HG03460 (cell line): ENCODE results near the gene RERE.

Experiments used
- ATAC-seq: cut with Tn5 transposase; IDR thresholded peaks from one replicate; pipeline ENCODE4 v1.9.1; 2021; ENCODE audit not compliant: unreplicated experiment

The RERE gene

DNA sequence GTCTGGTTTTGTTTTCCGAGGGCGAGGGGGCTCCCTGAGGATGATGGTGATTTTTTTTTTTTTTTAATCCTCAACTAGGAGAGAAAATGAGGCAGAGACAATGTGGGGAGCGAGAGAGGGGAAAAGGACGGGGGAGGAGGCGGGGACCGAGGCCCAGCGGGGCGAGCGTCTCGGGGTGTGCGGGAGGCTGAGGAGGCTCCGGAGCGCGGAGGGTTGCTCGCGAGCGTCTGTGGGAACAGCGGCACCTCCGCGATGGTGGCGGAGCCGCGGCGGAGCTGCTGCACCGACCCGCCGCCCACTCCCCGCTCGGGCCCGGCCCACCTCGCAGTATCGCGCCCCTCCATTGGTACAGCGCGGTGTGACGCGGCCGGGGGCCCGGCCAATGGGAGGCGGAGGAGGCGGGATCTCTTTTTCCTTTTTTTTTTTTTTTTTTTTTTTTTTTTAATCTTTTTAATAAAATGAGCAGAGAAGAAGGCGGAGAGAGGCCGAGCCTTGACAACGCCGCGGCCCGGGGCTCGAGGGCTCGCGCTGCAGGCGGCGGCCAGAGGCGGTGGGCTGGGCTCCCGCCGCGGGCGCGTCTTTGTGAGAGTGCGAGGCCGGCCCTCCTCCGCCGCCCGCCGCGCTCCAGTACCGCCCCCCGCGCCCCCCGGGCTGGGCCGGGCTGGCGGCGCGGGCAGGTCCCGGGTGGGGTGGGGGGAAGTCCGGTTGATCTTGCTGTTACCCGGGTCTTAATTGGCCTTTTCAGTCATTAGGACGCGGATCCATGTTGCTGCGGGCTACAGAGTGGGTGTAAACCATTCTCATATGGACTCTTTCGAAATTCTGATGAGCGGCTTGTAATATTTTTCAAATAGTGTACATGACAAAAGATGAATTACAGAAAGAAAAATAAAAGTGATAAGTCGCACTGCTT, at the start of gene RERE:
RERE (minus strand) TSS at position 229 of the 913 bp plus-strand sequence.
- peak; percentile 89 for ATAC-seq

DNA sequence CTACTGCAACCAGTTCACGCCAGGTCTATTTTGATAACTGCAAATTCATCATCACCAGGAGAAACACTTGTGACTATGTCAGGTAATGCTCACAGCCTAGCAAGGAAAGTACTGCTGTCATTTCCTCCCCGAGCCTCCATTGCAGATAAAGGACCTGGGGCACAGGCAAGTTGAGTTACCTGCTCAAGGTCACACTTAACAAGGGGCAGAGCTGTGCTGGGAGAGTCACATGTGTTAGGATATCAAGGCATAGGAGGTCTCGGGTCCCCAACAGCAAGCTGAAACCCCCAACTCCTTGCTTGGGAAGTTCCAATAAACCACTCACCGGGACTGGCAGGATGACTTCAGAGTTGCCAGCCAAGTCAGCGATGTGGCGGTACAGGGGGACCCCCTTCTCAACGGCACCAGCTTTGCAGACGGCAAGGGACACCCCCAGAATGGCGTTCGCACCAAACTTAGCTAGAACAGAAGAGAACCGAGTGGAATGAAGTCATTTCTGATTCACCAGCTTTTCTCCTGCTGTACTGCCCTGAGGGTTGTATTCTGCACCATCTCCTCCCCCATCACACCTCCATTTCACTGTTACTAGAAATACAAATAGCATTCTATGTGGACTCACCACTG, 49.5 kb upstream of the RERE start:
- no peak for ATAC-seq

GRCh38 chr1:8866173-8866791, 48.8 kb upstream of the RERE start:
- ATAC-seq: no peak

DNA sequence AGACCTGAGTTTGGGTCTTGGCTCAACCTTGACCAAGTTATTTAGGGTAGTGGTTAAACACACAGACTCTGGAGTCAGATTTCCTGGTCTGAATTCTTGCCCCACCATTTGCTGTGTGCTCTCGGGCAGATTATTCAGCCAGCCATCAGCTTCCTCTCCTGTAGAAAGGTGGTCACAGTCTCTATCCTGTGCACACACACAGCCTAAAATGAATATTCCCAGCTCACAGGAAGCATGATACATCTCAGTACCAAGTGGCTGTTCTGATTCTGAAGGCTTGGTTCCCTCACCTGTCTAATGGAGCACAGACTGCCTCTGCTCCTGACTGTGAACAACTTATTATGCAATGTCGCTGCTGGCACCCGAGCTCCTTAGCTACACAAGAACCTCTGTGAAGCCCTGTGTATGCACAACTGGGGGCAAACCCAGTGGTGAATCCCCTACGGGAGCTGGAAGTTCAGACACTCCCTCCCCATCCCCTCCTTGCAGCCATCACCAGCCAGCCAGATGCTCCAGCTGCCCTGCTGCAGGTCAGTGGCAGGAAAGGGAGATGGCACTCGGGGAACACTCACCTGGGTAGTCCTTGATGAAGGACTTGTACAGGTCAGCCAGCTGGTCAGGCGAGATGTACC, 47.4 kb upstream of the RERE start:
- no peak for ATAC-seq

- ATAC-seq: no peak
These were observed 46.4 kb upstream of the RERE start for GRCh38 chr1:8863794-8864233.

DNA sequence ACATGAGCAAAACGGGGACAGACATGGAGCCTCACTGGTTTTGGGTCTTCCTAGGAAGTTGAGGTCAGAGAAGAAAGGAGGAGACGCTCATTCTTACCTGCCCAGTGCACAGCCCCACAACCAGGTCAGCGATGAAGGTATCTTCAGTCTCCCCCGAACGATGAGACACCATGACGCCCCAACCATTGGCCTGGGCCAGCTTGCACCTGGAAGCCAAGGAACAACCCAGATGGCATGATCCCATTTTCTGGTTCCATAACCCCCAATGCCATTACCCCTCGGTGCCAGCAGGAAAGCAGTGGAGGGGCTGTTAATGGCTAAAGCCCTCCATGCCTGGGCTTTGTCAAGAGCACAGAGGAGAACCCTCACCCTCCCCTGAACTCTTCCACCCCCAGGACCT, 45.7 kb upstream of the RERE start:
- ATAC-seq: no peak

DNA sequence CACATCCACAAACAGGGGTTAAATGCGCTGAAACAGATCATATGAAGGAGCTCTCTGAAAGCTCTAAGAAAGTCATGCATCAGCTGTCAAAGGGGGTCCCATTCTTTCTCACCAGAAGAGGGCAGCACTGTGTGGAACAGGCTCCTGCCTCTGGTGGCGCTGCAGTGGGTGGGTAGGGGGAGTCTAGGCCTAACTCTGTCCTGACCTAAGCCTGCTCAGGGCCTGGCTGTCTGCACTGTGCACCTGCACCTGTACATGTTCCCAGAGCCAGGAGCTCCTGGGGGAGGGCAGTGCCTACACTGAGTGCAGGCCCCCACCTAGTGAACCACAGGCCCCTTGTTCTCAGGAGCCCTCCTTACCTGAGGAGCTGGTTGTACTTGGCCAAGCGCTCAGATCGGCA, 45.1 kb upstream of the RERE start:
- no peak for ATAC-seq

GRCh38 chr1:8860738-8861516, 43.5 kb upstream of the RERE start:
- ATAC-seq: no peak

- ATAC-seq: no peak
These were observed 41.7 kb upstream of the RERE start for GRCh38 chr1:8858888-8859706.

DNA sequence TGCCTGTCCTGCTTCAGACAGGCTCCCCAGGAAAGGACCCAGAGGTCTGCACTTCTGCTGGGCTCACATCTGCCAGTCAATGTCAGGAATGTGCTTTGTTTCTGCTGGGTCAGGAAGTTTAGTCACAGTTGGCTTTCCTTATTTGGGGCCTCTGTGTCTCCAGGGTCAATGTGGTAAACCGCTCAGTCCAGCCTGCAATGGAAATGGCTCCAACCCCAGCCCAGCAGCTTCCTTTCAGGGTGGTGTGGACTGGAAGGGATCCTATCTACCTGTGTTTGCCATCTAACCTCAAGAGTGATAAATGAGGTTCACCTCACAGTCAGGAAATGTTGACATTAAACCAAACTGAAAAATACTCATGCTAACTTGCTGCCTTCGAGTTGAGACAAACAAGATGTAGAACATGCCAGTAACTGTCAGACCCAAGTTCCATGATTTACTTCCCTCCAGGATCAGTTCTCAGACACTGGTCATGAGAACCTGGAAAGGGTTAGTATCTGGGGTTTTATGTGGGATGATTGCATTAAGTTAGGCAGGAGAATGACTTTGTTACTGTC, 40.8 kb upstream of the RERE start:
- ATAC-seq: no peak

DNA sequence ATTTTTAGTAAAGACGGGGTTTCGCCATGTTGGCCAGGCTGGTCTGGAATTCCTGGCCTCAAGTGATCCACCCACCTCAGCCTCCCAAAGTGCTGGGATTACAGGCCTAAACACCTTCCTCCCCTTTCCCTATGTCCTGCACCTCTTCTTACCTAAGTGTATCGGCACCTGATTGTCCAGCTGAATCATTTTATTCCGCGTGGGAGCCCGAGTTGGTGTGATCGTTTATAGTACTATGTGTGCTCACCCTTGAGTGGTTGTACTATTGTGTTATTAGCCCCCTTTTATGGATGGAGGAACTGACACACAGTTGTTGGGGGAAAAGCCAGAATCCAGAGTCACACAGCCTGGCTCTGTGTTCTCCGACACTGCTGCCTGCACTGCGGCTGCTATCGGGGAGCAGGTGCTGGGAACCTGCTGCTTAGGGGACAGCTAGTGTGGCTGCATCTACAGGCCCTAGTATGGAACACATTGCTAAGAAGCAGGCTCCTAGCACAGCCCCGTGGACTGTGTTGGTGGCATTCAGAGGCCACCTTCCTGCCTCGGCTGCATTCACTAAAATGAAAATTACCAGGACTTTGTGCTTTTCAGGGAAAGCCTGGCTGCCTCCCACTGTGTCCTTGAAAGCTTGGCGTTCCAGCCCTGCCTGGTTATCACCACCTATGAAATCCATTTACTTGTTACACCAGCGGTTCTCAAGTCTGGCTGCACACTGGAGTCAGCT, 39.4 kb upstream of the RERE start:
- no peak for ATAC-seq

DNA sequence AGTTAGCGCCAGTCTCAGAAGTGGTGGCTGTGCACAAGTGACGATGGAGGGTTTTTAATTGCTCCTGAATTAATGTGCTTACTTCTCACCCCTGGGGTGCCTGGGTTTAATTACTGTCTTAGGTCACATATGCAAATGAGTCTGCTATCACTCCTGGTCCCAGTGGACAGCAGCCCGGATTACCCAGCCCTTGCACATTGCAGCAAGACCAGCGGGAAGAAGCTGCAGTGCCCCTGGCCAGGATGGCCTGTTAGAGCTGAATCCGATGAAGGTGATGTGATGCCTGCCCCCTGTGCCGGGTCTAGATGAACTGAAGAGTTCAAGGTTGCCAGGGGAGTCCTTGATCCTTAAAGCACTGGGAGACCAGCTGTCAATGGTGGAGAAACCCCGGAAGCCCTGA, 36.8 kb upstream of the RERE start:
- no peak for ATAC-seq

DNA sequence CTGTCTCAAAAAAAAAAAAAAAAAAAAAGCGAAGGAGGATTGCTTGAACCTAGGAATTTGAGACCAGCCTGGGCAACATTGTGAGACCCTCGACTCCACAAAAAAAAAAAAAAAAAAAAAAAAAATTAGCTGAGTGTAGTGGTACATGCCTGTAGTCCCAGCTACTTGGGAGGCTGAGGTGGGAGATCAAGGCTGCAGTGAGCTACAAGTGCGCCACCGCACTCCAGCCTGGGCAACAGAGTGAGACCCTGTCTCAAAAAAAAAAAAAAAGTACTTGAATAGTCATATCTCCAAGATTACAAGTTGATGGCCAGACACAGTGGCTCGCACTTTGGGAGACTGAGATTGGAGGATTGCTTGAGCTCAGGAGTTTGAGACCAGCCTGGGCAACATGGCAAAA, 33.6 kb upstream of the RERE start:
- no peak for ATAC-seq

DNA sequence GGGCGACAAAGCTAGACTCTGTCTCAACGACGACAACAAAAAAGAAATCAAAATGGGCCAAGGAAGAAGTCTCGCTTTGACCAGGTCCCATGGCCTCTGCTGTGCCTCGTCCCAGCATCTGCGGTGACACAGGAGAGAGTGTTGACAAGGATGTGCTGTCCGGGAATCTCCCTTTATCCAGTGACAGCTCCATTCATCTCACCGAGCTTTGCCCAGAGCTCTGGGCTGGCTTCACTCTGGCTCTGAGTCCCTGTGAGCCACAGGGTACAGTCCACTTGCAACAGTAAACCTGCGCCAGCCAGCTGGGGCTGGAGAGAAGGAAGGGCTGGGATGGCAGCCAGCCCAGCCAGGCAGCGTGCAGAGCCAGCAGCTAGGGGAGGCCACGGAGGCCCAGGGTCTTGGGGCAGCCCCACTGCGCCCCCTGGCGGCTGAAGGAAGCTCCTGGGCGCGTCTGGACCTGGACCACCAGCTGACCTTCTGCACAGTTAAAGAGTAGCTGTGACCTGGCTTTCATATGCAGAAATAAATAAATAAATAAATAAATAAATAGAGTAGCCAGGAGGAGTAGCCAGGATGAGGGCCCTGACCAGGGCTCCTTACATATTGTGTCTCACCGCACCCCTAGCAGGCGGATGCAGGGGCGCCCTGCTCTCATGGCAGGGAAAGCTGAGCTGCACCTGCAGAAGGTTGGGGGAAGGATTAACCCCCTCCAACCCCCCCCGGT, 31.4 kb upstream of the RERE start:
- ATAC-seq: no peak

- ATAC-seq: no peak
These were observed 30.6 kb upstream of the RERE start for GRCh38 chr1:8847990-8848389.

- no peak for ATAC-seq
These were observed 28.8 kb upstream of the RERE start for GRCh38 chr1:8846263-8846662.

GRCh38 chr1:8845104-8846097, 28.0 kb upstream of the RERE start:
- no peak for ATAC-seq
